GM12878 (cell line): Measurements from ENCODE around the gene FLOT1. TPM values are rescaled to one million over a fixed set of nuclear protein-coding genes. Genes with fewer than 3 reads are reported as not detected.

ENCODE experiments used
- BHLHE40 ChIP-seq, 2 experiments: fragments of 450-650 bp in 1 of 2; IDR thresholded peaks; 2 replicates each; pipeline ENCODE4 v1.6.1; 2011 to 2017; ENCODE audit warnings: low read depth in 2 of 2, borderline replicate concordance in 1 of 2, improper control_type of control experiment in 1 of 2, low read length in 1 of 2, mild to moderate bottlenecking in 1 of 2
- CHD1 ChIP-seq: IDR thresholded peaks from 2 replicates; pipeline ENCODE4 v1.6.1; 2012; ENCODE audit warnings: low read depth, low read length, improper control_type of control experiment
- EGR1 ChIP-seq, 2 experiments: IDR thresholded peaks; 1 replicate in 1 of 2; 2 replicates in 1 of 2; pipeline ENCODE4 v1.6.1; 2011 to 2012; ENCODE audit warnings: low read depth in 2 of 2, low read length in 2 of 2, borderline replicate concordance in 1 of 2, mild to moderate bottlenecking in 1 of 2, moderate library complexity in 1 of 2
- GATAD2B ChIP-seq: fragments of 450-650 bp; conservative IDR thresholded peaks from 2 replicates; pipeline ENCODE4 v1.6.1; 2017; ENCODE audit warnings: low read depth, mild to moderate bottlenecking, moderate library complexity
- HDAC6 ChIP-seq: fragments of 200-600 bp; sonication (generic); IDR thresholded peaks from one replicate; pipeline ENCODE4 v1.8.0; 2017; ENCODE audit warnings: antibody characterized with exemption; ENCODE audit not compliant: unreplicated experiment
- JUNB ChIP-seq: IDR thresholded peaks from 2 replicates; pipeline ENCODE4 v1.6.1; 2016; ENCODE audit warnings: antibody characterized with exemption, mild to moderate bottlenecking
- KDM1A ChIP-seq: fragments of 200-600 bp; sonication (generic); IDR thresholded peaks from 2 replicates; pipeline ENCODE4 v1.6.1; 2016; ENCODE audit warnings: borderline replicate concordance
- MXI1 ChIP-seq: fragments of 150-350 bp; IDR thresholded peaks from 2 replicates; pipeline ENCODE4 v1.6.1; 2011; ENCODE audit warnings: low read depth, mild to moderate bottlenecking, inconsistent platforms, low read length, improper control_type of control experiment
- NFIC ChIP-seq: IDR thresholded peaks from 2 replicates; pipeline ENCODE4 v1.6.1; 2012; ENCODE audit warnings: low read depth, mild to moderate bottlenecking, inconsistent platforms, low read length, moderate library complexity
- NR2C1 ChIP-seq: fragments of 450-650 bp; IDR thresholded peaks from 2 replicates; pipeline ENCODE4 v1.6.1; 2017; ENCODE audit warnings: antibody characterized with exemption, mild to moderate bottlenecking, moderate library complexity
- NR2C2 ChIP-seq: IDR thresholded peaks from 2 replicates; pipeline ENCODE4 v1.6.1; 2011; ENCODE audit warnings: borderline replicate concordance, low read depth; ENCODE audit not compliant: control insufficient read depth, insufficient read length
- NR2F1 ChIP-seq: fragments of 450-650 bp; conservative IDR thresholded peaks from 2 replicates; pipeline ENCODE4 v1.6.1; 2017; ENCODE audit warnings: mild to moderate bottlenecking
- PAX5 ChIP-seq: IDR thresholded peaks from 2 replicates; pipeline ENCODE4 v1.6.1; 2011; ENCODE audit warnings: low read depth, low read length, borderline replicate concordance
- RAD51 ChIP-seq: fragments of 450-650 bp; IDR thresholded peaks from 2 replicates; pipeline ENCODE4 v1.6.1; 2016; ENCODE audit warnings: moderate library complexity, mild to moderate bottlenecking, inconsistent platforms
- SIX5 ChIP-seq: IDR thresholded peaks from 2 replicates; pipeline ENCODE4 v1.6.1; 2011; ENCODE audit warnings: mild to moderate bottlenecking, low read depth, low read length, moderate library complexity; ENCODE audit not compliant: severe bottlenecking
- SREBF2 ChIP-seq: IDR thresholded peaks from 2 replicates; pipeline ENCODE4 v1.6.1; 2012; ENCODE audit warnings: mild to moderate bottlenecking, low read length
- YY1 ChIP-seq: IDR thresholded peaks from 2 replicates; pipeline ENCODE4 v1.6.1; 2011; ENCODE audit warnings: low read depth, mild to moderate bottlenecking, low read length
- ZBED1 ChIP-seq: IDR thresholded peaks from 2 replicates; pipeline ENCODE4 v1.6.1; 2016; ENCODE audit warnings: borderline replicate concordance
- ZNF207 ChIP-seq: fragments of 450-650 bp; IDR thresholded peaks from 2 replicates; pipeline ENCODE4 v1.6.1; 2014; ENCODE audit warnings: antibody characterized with exemption, mild to moderate bottlenecking, borderline replicate concordance
- ZNF24 ChIP-seq: fragments of 450-650 bp; IDR thresholded peaks from 2 replicates; pipeline ENCODE4 v1.6.1; 2017; ENCODE audit warnings: antibody characterized with exemption, mild to moderate bottlenecking
- polyA plus RNA-seq, 11 experiments: library from polyadenylated mRNA; depleted of rRNA in 4 of 11; unstranded in 6 of 11; stranded (reverse) in 5 of 11; fragments of >200 nt; fragmentation: Nextera tagmentation in 4 of 11; fragmentation: Illumina TruSeq in 1 of 11; extraction: Ambion mirVana in 4 of 11; extraction: Trizol in 1 of 11; gene quantifications; 1 replicate in 1 of 11; 2 replicates in 10 of 11; pipeline versions ENCODE4 v1.2.1 to v1.2.3, GENCODE V29; 2011 to 2016; ENCODE audit warnings: inconsistent platforms in 2 of 11, missing spikeins in 2 of 11, low read depth in 1 of 11
- total RNA-seq, 4 experiments: library from RNA; depleted of rRNA in 3 of 4; stranded (reverse); fragments of >200 nt in 3 of 4; fragmentation: Illumina TruSeq in 1 of 4; extraction: Trizol in 1 of 4; gene quantifications; 2 replicates each; pipeline versions ENCODE4 v1.2.1 to v1.2.3, GENCODE V29; 2013 to 2021
- TF ChIP-seq, protein P1 (sequence below): fragments of 150-350 bp; IDR thresholded peaks from 2 replicates; pipeline ENCODE4 v1.6.1; 2014; ENCODE audit warnings: mild to moderate bottlenecking, low read depth, low read length
- TF ChIP-seq, protein P2 (sequence below): IDR thresholded peaks from 2 replicates; pipeline ENCODE4 v1.6.1; 2012; ENCODE audit warnings: low read length, inconsistent platforms
- TF ChIP-seq, protein P3 (sequence below), 3 experiments: IDR thresholded peaks in 2 of 3; conservative IDR thresholded peaks in 1 of 3; 2 replicates each; pipeline ENCODE4 v1.5.1; 2011; ENCODE audit warnings: low read depth in 3 of 3, low read length in 3 of 3, mild to moderate bottlenecking in 3 of 3, control low read depth in 2 of 3, moderate library complexity in 2 of 3, inconsistent platforms in 1 of 3, mixed read lengths in 1 of 3; ENCODE audit not compliant: control insufficient read depth in 2 of 3, insufficient read depth in 1 of 3; ENCODE audit errors: extremely low read depth in 1 of 3
- TF ChIP-seq, protein P4 (sequence below): IDR thresholded peaks from 2 replicates; pipeline ENCODE4 v1.6.1; 2012; ENCODE audit warnings: low read depth, low read length, improper control_type of control experiment

The FLOT1 gene
- total and polyA plus RNA-seq, 10 of the 15 experiments (the other 5 are each of a cell fraction or from before 2014, with no cell fraction given), result 12.3 to 153 (median 112) TPM

DNA sequence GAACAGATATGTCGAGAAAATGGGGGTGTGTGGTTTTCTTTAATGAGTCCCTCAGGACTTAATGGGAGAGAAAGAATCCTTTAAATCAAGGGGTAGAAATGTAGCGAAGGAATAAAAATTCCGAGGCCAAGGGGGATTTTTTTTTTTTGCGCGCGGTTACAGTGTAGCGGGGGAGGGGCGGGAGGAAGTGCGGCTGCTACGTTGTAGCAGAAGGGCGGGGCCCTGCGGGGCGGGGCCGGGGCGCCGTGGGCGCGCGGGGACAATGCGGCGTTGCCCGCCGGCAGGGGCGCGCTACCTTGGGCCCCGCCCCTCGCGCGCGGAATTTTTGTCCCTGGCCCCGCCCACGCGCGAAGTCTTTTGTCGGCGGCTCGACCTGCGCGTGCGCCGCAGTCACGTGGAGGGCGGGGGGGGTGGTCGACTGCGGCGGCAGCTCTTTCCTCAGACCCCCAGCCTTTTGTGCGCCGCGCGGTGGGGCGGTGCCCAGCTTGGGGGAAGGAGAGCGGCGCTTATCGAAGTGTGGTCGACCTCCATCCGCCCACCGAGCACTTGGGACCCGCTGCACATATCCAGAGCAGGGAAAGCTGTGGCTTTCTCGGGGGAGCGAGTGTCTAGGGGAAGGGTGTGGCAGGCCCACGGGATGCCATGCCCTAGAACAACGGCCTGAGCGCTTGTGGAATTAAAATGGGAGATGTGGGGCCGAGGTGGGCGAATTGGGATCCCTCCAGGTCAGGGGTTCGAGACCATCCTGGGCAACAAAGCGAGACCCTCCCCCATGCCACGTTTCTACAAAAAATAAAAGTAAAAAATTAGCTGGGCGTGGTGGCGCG, 21.1 kb downstream of the FLOT1 start (continued):
- TF ChIP-seq ZBED1 (peak; percentile 14; the same call in 1 of the 2 replicates), PAX5 (0 out of 2 replicates have a peak, but pooled peaks have one; percentile 29), NR2F1 (no peak), ZNF24 (no peak), NFIC (no peak), HDAC6 (no peak), KDM1A (no peak), CHD1 (0 out of 2 replicates have a peak, but pooled peaks have one; percentile 29), SIX5 (no peak), YY1 (peak; percentile 43; the same call in 1 of the 2 replicates), GATAD2B (peak; percentile 63; the same call in 1 of the 2 replicates), NR2C2 (no peak), RAD51 (peak; percentile 90), ZNF207 (peak; percentile 67), BHLHE40 (IDR thresholded peaks at IDR 0.05; ENCODE audit: borderline replicate concordance in 1 of 2, low read depth in 2 of 2, low read length in 1 of 2) (peak; percentile 89 to 97), JUNB (no peak), SREBF2 (no peak), EGR1 (IDR thresholded peaks at IDR 0.05; ENCODE audit: borderline replicate concordance in 1 of 2, low read depth in 2 of 2, low read length in 2 of 2) (peak in 1 of 2 experiments; percentile 81; a peak in 1 of 3 replicates), NR2C1 (peak; percentile 29; the same call in 1 of the 2 replicates), MXI1 (peak; percentile 88)
- TF ChIP-seq, protein P1, sequence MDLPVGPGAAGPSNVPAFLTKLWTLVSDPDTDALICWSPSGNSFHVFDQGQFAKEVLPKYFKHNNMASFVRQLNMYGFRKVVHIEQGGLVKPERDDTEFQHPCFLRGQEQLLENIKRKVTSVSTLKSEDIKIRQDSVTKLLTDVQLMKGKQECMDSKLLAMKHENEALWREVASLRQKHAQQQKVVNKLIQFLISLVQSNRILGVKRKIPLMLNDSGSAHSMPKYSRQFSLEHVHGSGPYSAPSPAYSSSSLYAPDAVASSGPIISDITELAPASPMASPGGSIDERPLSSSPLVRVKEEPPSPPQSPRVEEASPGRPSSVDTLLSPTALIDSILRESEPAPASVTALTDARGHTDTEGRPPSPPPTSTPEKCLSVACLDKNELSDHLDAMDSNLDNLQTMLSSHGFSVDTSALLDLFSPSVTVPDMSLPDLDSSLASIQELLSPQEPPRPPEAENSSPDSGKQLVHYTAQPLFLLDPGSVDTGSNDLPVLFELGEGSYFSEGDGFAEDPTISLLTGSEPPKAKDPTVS, result no peak
- TF ChIP-seq, protein P2, sequence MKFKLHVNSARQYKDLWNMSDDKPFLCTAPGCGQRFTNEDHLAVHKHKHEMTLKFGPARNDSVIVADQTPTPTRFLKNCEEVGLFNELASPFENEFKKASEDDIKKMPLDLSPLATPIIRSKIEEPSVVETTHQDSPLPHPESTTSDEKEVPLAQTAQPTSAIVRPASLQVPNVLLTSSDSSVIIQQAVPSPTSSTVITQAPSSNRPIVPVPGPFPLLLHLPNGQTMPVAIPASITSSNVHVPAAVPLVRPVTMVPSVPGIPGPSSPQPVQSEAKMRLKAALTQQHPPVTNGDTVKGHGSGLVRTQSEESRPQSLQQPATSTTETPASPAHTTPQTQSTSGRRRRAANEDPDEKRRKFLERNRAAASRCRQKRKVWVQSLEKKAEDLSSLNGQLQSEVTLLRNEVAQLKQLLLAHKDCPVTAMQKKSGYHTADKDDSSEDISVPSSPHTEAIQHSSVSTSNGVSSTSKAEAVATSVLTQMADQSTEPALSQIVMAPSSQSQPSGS, result no peak
- TF ChIP-seq, protein P3, sequence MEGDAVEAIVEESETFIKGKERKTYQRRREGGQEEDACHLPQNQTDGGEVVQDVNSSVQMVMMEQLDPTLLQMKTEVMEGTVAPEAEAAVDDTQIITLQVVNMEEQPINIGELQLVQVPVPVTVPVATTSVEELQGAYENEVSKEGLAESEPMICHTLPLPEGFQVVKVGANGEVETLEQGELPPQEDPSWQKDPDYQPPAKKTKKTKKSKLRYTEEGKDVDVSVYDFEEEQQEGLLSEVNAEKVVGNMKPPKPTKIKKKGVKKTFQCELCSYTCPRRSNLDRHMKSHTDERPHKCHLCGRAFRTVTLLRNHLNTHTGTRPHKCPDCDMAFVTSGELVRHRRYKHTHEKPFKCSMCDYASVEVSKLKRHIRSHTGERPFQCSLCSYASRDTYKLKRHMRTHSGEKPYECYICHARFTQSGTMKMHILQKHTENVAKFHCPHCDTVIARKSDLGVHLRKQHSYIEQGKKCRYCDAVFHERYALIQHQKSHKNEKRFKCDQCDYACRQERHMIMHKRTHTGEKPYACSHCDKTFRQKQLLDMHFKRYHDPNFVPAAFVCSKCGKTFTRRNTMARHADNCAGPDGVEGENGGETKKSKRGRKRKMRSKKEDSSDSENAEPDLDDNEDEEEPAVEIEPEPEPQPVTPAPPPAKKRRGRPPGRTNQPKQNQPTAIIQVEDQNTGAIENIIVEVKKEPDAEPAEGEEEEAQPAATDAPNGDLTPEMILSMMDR (IDR thresholded peaks at IDR 0.05 in 2 of 3, conservative IDR thresholded peaks at IDR 0.05 in 1 of 3; ENCODE audit: control insufficient read depth in 2 of 3, extremely low read depth in 1 of 3, insufficient read depth in 1 of 3, low read depth in 3 of 3, low read length in 3 of 3), result peak; percentile 28 to 33 (median 28); a peak in 4 of 6 replicates
- TF ChIP-seq, protein P4, sequence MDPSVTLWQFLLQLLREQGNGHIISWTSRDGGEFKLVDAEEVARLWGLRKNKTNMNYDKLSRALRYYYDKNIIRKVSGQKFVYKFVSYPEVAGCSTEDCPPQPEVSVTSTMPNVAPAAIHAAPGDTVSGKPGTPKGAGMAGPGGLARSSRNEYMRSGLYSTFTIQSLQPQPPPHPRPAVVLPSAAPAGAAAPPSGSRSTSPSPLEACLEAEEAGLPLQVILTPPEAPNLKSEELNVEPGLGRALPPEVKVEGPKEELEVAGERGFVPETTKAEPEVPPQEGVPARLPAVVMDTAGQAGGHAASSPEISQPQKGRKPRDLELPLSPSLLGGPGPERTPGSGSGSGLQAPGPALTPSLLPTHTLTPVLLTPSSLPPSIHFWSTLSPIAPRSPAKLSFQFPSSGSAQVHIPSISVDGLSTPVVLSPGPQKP, result no peak
